ENCODE measurements around the gene SLC7A14.

SLC7A14 gene

GRCh38 chr3:170465955-170466354 lies 119.9 kb downstream of the SLC7A14 start:
- TF ChIP-seq FOXP2 (optimal IDR thresholded peaks at IDR 0.05; ENCODE audit: borderline replicate concordance, extremely low read depth, extremely low read length, insufficient read depth) (no peak), POLR2AphosphoS5 (IDR thresholded peaks at IDR 0.05; ENCODE audit: low read depth, low read length) (no peak), SIN3A (IDR thresholded peaks at IDR 0.05; ENCODE audit: borderline replicate concordance, insufficient read depth, low read length) (no peak), TAF1 (IDR thresholded peaks at IDR 0.05; ENCODE audit: borderline replicate concordance, insufficient read depth, low read length) (no peak)
- TF ChIP-seq, protein P1, sequence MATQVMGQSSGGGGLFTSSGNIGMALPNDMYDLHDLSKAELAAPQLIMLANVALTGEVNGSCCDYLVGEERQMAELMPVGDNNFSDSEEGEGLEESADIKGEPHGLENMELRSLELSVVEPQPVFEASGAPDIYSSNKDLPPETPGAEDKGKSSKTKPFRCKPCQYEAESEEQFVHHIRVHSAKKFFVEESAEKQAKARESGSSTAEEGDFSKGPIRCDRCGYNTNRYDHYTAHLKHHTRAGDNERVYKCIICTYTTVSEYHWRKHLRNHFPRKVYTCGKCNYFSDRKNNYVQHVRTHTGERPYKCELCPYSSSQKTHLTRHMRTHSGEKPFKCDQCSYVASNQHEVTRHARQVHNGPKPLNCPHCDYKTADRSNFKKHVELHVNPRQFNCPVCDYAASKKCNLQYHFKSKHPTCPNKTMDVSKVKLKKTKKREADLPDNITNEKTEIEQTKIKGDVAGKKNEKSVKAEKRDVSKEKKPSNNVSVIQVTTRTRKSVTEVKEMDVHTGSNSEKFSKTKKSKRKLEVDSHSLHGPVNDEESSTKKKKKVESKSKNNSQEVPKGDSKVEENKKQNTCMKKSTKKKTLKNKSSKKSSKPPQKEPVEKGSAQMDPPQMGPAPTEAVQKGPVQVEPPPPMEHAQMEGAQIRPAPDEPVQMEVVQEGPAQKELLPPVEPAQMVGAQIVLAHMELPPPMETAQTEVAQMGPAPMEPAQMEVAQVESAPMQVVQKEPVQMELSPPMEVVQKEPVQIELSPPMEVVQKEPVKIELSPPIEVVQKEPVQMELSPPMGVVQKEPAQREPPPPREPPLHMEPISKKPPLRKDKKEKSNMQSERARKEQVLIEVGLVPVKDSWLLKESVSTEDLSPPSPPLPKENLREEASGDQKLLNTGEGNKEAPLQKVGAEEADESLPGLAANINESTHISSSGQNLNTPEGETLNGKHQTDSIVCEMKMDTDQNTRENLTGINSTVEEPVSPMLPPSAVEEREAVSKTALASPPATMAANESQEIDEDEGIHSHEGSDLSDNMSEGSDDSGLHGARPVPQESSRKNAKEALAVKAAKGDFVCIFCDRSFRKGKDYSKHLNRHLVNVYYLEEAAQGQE (IDR thresholded peaks at IDR 0.05; ENCODE audit: insufficient read depth in 1 of 2, low read depth in 2 of 2, low read length in 2 of 2), result no peak

- TF ChIP-seq, protein P1 (IDR thresholded peaks at IDR 0.05; ENCODE audit: insufficient read depth in 1 of 2, low read depth in 2 of 2, low read length in 2 of 2), result no peak
- TF ChIP-seq SIN3A (IDR thresholded peaks at IDR 0.05; ENCODE audit: borderline replicate concordance, insufficient read depth, low read length) (no peak), TAF1 (IDR thresholded peaks at IDR 0.05; ENCODE audit: borderline replicate concordance, insufficient read depth, low read length) (no peak)
These were observed 122.9 kb downstream of the SLC7A14 start for GRCh38 chr3:170463011-170463410.

GRCh38 chr3:170458285-170458684 lies 127.6 kb downstream of the SLC7A14 start:
- no peak for TF ChIP-seq SIN3A (IDR thresholded peaks at IDR 0.05; ENCODE audit: borderline replicate concordance, insufficient read depth, low read length)
- TF ChIP-seq POLR2AphosphoS5 (IDR thresholded peaks at IDR 0.05; ENCODE audit: low read depth, low read length), result no peak
- TF ChIP-seq, protein P1 (IDR thresholded peaks at IDR 0.05; ENCODE audit: insufficient read depth in 1 of 2, low read depth in 2 of 2, low read length in 2 of 2), result no peak
- no peak for TF ChIP-seq TAF1 (IDR thresholded peaks at IDR 0.05; ENCODE audit: borderline replicate concordance, insufficient read depth, low read length)
- TF ChIP-seq FOXP2 (optimal IDR thresholded peaks at IDR 0.05; ENCODE audit: borderline replicate concordance, extremely low read depth, extremely low read length, insufficient read depth), result no peak

- TF ChIP-seq FOXP2 (optimal IDR thresholded peaks at IDR 0.05; ENCODE audit: borderline replicate concordance, extremely low read depth, extremely low read length, insufficient read depth), result no peak
- TF ChIP-seq TAF1 (IDR thresholded peaks at IDR 0.05; ENCODE audit: borderline replicate concordance, insufficient read depth, low read length), result no peak
- TF ChIP-seq POLR2AphosphoS5 (IDR thresholded peaks at IDR 0.05; ENCODE audit: low read depth, low read length), result no peak
- TF ChIP-seq SIN3A (IDR thresholded peaks at IDR 0.05; ENCODE audit: borderline replicate concordance, insufficient read depth, low read length), result no peak
- TF ChIP-seq, protein P1 (IDR thresholded peaks at IDR 0.05; ENCODE audit: insufficient read depth in 1 of 2, low read depth in 2 of 2, low read length in 2 of 2), result no peak
These were observed 131.4 kb downstream of the SLC7A14 start for GRCh38 chr3:170454509-170454908.

DNA sequence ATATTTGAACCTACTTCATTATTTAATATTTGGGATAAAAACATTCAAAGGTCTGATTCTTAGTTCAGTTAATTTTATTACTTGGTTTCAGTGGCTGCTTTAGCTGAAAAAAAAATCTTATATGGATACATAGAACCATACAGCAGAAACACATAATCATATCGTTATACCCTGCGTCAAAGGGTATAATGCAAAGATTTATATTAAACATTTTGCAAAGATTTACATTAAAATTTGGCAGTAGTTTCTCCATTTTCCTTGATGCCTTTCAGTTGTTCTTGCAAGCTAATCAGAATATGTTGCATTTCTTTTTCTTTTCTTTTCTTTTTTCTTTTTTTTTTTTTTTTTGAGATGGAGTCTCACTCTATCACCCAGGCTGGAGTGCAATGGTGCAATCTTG lies 135.8 kb downstream of the SLC7A14 start:
- TF ChIP-seq FOXP2 (optimal IDR thresholded peaks at IDR 0.05; ENCODE audit: borderline replicate concordance, extremely low read depth, extremely low read length, insufficient read depth), result no peak
- TF ChIP-seq POLR2AphosphoS5 (IDR thresholded peaks at IDR 0.05; ENCODE audit: low read depth, low read length), result no peak
- TF ChIP-seq TAF1 (IDR thresholded peaks at IDR 0.05; ENCODE audit: borderline replicate concordance, insufficient read depth, low read length), result no peak
- TF ChIP-seq SIN3A (IDR thresholded peaks at IDR 0.05; ENCODE audit: borderline replicate concordance, insufficient read depth, low read length), result no peak
- TF ChIP-seq, protein P1 (IDR thresholded peaks at IDR 0.05; ENCODE audit: insufficient read depth in 1 of 2, low read depth in 2 of 2, low read length in 2 of 2), result no peak

Data from PFSK-1 (cell line).